Small intestine (tissue), 7 donors: ENCODE measurements around the gene CNTFR. TPM values are rescaled to one million over a fixed set of nuclear protein-coding genes. Genes with fewer than 3 reads are reported as not detected.
A peak's percentile ranks its signal among the peaks of the same experiment; 100 is the strongest.

ENCODE experiments used
- DNase-seq, 2 donors: peaks; one replicate each; pipeline versions ENCODE4 v3.0.0 to v3.0.0-alpha.2; 2013
- FAIRE-seq: peaks from 2 replicates; lab custom pipeline; 2012; peaks lifted over from hg19 to GRCh38; lab: Jason Lieb, UNC
- H3K27ac ChIP-seq, 3 donors: one replicate each; pipeline ENCODE4 v1.5.1; 2013; ENCODE audit warnings: low read length in 2 of 3, mild to moderate bottlenecking in 2 of 3, control low read depth in 1 of 3, inconsistent platforms in 1 of 3, low read depth in 1 of 3, moderate library complexity in 1 of 3
- H3K27me3 ChIP-seq, 3 donors: one replicate each; pipeline ENCODE4 v1.6.1; 2013; ENCODE audit warnings: low read length in 3 of 3, inconsistent platforms in 1 of 3; ENCODE audit not compliant: control insufficient read depth in 3 of 3, insufficient read depth in 3 of 3
- H3K36me3 ChIP-seq, 3 donors: one replicate each; pipeline ENCODE4 v1.6.1; 2013; ENCODE audit warnings: low read length in 3 of 3, inconsistent platforms in 1 of 3, low read depth in 1 of 3, mild to moderate bottlenecking in 1 of 3, moderate library complexity in 1 of 3; ENCODE audit not compliant: control insufficient read depth in 3 of 3, insufficient read depth in 2 of 3
- H3K4me1 ChIP-seq, 3 donors: one replicate each; pipeline ENCODE4 v1.6.1; 2013; ENCODE audit warnings: low read length in 2 of 3, inconsistent platforms in 1 of 3, low read depth in 1 of 3, mild to moderate bottlenecking in 1 of 3, moderate library complexity in 1 of 3; ENCODE audit not compliant: control insufficient read depth in 3 of 3, insufficient read depth in 2 of 3
- H3K4me3 ChIP-seq, 3 donors: one replicate each; pipeline ENCODE4 v1.5.1; 2013; ENCODE audit warnings: low read length in 3 of 3, control low read depth in 1 of 3, inconsistent platforms in 1 of 3, low read depth in 1 of 3, mild to moderate bottlenecking in 1 of 3, moderate library complexity in 1 of 3
- H3K9me3 ChIP-seq, 2 donors: one replicate each; pipeline ENCODE4 v1.6.1; 2013; ENCODE audit warnings: low read depth in 1 of 2, low read length in 1 of 2; ENCODE audit not compliant: control insufficient read depth in 2 of 2, insufficient read depth in 1 of 2
- WGBS, 3 donors: extraction: QIAGEN DNeasy Blood & Tissue Kit; methylation state at CpG; one replicate each; pipeline ENCODE4 v1.1.7; 2013; 5-methylcytosine and 5-hydroxymethylcytosine counted together
- polyA plus RNA-seq, 4 donors: library from polyadenylated mRNA; stranded (reverse) in 3 of 4; unstranded in 1 of 4; fragments of 200-250 nt in 3 of 4; fragments of 120-200 nt in 1 of 4; gene quantifications; one replicate each; pipeline versions ENCODE4 v1.2.1 to v1.2.3, GENCODE V29; 2013
- donor health status: healthy with polysubstance abuse.
- donor health status: control.
- donor health status: control.
- donor health status: Bipolar disorder and iron deficiency.
- donor health status: healthy.

The CNTFR gene
- polyA plus RNA-seq, 4 donors = 1.1 to 9.3 (median 5.9) TPM

DNA sequence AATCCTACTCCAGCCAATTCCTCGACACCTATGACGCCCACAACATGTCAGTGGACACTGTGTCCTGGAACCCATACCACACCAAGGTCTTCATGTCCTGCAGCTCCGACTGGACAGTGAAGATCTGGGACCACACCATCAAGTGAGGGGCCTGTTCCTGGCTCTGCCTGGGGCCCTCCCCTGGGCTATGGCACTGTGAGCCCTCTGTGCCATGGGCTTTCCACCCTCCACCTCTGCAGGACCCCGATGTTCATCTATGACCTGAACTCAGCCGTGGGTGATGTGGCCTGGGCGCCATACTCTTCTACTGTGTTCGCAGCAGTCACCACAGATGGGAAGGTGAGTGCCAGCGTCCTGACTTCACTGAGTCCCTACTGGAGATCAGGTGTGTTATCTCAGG, 75.1 kb downstream of the CNTFR start:
- Histone ChIP-seq H3K4me3 (no peak overlapping the region), H3K36me3 (no peaks in the 10 kb centered on the region), H3K4me1 (peaks cover 0 to 14% (median 1%) of the 10 kb centered on the region in 3 donors), H3K9me3 (no peaks in the 10 kb centered on the region), H3K27me3 (peaks cover 0 to 16% (median 0%) of the 10 kb centered on the region in 3 donors), H3K27ac (no peak overlapping the region)
- DNase-seq = no peak
- no peak for FAIRE-seq
- 91 to 93% (median 91%) methylated on average over 8 of the region's 8 CpGs for WGBS, 3 donors

DNA sequence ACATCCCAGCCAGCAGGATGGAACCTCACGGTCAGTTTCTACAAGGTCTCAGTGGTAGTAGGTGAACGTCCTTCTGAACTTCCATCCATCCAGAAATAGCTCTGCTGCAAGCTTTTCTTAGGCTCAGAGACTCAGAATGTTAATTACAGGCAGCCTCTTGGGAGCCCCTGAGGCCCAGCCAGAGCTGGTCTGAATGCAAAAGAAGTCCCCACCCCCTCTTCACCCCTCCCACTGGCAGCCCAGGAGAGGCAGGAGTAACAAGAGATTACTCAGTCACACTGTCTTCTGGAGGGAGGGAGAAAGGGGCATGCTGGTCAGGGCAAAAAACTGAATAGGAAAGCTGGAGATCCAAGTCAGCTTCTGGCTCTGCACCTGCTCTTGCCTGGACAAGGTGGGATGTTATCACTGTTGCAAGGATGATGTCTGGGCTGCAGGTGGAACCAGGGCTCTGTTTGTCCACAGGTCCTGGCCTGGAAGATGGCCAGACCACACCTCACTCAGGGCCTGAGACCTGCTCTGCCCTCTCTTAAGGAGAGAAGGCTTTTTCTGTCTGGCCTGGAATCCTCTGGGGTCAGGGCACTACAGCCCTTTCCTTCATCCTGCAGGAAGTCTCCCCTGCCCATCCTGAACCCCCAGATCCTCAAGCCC, 75.8 kb downstream of the CNTFR start:
- no peak for DNase-seq
- no peak overlapping the region for H3K27ac ChIP-seq
- no peak for FAIRE-seq
- no peaks in the 10 kb centered on the region for H3K9me3 ChIP-seq
- peaks cover 0 to 11% (median 0%) of the 10 kb centered on the region in 3 donors for H3K27me3 ChIP-seq
- H3K36me3 ChIP-seq = no peaks in the 10 kb centered on the region
- H3K4me1 ChIP-seq = peaks cover 0 to 14% (median 1%) of the 10 kb centered on the region in 3 donors
- no peak overlapping the region for H3K4me3 ChIP-seq
- WGBS, 3 donors = 62 to 86% (median 83%) methylated on average over 2 of the region's 2 CpGs

DNA sequence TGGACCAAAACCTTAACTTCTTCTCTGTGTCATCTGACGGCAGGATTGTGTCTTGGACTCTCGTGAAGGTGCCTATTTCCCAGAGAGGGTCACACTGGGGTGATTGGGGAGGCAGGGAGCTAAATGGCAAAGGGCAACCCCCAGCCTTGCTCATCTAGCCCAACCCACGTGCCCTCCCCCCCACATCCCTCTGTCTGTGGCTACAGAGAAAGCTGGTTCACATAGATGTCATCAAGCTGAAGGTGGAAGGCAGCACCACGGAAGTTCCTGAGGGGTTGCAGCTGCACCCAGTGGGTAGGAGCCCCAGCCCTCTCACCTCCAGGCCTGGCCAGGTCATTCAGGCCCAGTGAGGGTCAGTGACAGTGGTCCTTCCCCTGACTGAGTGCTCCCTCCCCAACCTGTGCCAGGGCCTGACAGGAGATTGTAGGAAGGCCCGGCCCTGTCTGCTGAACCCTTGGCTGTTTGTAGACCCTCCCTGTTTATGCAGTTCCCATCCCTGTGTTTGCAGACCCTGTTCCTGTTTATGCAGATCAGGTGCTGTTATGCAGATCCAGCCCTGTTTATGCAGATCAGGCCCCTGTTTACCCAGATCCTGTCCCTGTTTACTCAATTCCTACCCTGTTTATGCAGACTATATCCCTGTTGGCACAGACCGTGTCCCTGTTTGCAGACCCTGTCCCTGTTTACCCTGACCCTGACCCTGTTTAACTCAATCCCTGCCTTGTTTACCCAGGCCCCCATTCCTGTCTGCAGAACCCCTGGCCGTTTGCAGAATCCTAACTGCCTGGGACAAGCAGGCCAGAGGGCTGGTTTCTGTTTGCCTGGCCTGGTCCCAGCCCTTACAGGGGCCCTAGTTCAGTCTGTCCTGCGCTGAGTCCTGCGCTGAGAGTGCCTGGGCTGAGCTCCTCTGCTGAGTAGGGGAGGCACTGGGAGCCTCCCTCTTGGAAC, 77.1 kb downstream of the CNTFR start:
- FAIRE-seq = no peak

DNA sequence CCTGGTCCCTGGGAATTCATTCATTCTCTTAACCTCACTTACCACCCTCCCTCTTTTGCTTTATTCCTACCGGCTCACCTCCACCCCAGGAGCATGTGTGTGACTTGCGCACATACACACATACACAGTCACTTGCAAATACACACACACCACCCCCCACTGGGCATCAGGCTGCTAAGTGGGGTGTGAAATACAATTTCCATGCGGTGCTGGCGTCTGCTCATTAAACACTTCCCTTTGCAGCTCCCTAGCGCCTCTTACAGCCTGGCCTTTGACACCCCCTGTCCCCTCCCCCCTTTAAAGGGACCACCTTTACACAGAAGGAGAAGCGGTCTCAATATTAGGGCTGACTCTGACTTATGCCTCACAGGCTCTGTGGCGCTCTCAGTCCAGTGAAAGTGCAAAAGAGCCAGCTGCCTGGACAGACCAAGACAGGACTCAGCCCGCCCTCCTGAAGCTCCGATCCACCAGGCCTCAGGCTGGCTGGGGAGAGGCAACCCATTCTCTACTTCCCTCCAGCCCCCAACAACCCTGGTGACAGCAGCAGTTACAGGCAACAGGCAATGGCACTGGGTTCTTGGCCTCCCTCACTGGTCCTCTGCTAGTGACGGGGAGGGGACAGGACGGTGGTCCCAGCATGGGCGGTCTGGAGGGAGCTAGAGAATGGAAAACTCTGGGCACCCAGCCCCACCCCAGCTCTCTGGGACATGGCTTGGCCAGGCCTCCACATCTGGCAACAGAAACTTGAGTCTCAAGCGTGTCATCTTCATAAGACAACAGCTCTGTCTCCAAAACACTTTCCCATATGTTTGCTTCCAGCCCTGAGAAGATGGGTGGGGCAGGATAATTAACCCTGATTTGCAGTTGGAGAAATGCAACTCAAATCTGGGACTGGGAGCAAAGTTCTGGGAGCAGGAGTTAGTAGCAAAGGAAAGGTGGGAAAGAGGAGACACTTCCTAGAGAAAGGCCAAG, 78.7 kb downstream of the CNTFR start:
- H3K36me3 ChIP-seq = no peaks in the 10 kb centered on the region
- H3K27ac ChIP-seq = peak overlapping the region in 1 of 3 donors; percentile 6
- peak in 1 of 2 donors; percentile 26 for DNase-seq
- H3K9me3 ChIP-seq = no peaks in the 10 kb centered on the region
- 63 to 65% (median 65%) methylated on average over 13 of the region's 13 CpGs for WGBS, 3 donors
- peaks cover 0 to 14% (median 1%) of the 10 kb centered on the region in 3 donors for H3K4me1 ChIP-seq
- H3K4me3 ChIP-seq = no peak overlapping the region
- FAIRE-seq = no peak
- peaks cover 0 to 7% (median 0%) of the 10 kb centered on the region in 3 donors for H3K27me3 ChIP-seq

More for the DNA sequence above, 77.1 kb downstream of the CNTFR start:
- Histone ChIP-seq H3K36me3 (no peaks in the 10 kb centered on the region), H3K27me3 (peaks cover 0 to 5% (median 0%) of the 10 kb centered on the region in 3 donors), H3K4me1 (peaks cover 0 to 14% (median 1%) of the 10 kb centered on the region in 3 donors), H3K27ac (peak overlapping the region in 2 of 3 donors; percentile 22 to 33), H3K9me3 (no peaks in the 10 kb centered on the region), H3K4me3 (no peak overlapping the region)
- 70 to 80% (median 74%) methylated on average over 9 of the region's 9 CpGs for WGBS, 3 donors
- DNase-seq = no peak

DNA sequence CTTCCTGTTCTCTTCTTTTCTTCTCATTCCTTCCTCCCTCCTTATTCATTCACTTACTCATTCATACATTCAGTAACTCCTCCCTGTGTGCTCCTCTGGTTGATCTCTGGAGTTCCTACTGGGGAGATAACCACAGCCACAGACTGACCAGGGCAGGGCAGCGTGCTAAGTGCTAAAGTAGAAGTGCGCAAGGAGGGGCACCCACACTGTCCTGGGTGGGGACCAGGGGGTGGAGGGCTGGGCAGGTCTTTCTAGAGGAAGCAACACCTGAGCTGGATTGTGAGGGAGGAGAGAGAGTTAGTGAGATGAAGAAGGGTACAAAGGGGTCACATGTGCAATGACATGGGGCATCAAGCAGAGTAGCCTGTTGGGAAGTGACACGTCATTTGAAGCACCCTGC, 80.6 kb downstream of the CNTFR start:
- WGBS, 3 donors = 73 to 90% (median 74%) methylated on average over 3 of the region's 3 CpGs
- no peaks in the 10 kb centered on the region for H3K9me3 ChIP-seq
- FAIRE-seq (no peak), DNase-seq (no peak)
- H3K27ac ChIP-seq = no peak overlapping the region
- peaks cover 0 to 14% (median 1%) of the 10 kb centered on the region in 3 donors for H3K4me1 ChIP-seq
- H3K36me3 ChIP-seq = no peaks in the 10 kb centered on the region
- H3K27me3 ChIP-seq = peaks cover 0 to 7% (median 2%) of the 10 kb centered on the region in 3 donors
- no peak overlapping the region for H3K4me3 ChIP-seq

DNA sequence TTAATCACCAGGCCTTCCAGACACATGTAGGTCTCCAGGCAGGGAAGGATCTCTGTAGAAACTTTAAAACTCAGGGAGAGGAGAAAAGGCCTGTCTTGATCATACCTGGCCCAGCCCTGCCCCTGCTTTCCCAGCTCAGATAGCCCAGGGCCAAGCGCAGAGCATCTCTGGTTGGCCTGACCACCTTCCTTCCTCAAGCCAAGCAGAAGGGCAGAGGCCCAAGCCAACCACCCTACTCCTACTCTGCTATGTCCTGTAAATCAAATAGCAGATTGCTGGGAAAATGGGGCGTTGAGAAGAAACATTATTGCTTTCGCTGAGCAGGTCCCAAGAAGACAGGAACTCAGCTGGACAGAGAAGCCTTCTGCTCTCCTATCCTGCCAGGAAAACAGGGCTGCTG, 81.1 kb downstream of the CNTFR start:
- no peaks in the 10 kb centered on the region for H3K36me3 ChIP-seq
- no peaks in the 10 kb centered on the region for H3K9me3 ChIP-seq
- DNase-seq (no peak), FAIRE-seq (no peak)
- H3K27me3 ChIP-seq = peaks cover 0 to 11% (median 2%) of the 10 kb centered on the region in 3 donors
- WGBS, 3 donors = 88 to 98% (median 91%) methylated on average over 3 of the region's 3 CpGs
- H3K4me3 ChIP-seq = no peak overlapping the region
- H3K4me1 ChIP-seq = peaks cover 0 to 14% (median 1%) of the 10 kb centered on the region in 3 donors
- H3K27ac ChIP-seq = no peak overlapping the region

DNA sequence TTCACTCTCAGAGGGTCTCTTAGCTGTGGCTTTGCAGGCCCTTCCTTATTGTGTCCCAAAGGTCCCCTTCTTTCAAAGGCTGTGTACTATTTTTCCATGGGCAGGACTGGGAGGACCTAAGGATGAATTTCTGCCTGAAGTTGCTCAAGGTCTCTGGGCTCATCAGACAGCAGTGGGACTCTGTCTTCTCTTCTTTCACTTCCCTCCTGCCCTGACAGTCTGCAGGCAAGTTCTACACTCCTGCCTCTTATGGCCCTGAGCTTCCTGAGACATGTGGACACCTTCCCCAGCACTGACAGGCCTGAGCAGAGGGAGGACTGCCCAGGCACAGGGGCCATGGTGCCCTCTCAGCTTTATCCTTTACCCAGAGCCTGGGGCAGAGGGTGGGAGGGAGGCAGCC, 81.6 kb downstream of the CNTFR start:
- Histone ChIP-seq H3K27me3 (peaks cover 0 to 12% (median 2%) of the 10 kb centered on the region in 3 donors), H3K9me3 (no peaks in the 10 kb centered on the region), H3K4me3 (no peak overlapping the region), H3K4me1 (peaks cover 0 to 14% (median 1%) of the 10 kb centered on the region in 3 donors), H3K27ac (no peak overlapping the region), H3K36me3 (no peaks in the 10 kb centered on the region)
- FAIRE-seq (no peak), DNase-seq (no peak)
